ENCODE data around the gene NPTX2. TPM values are rescaled to one million over a fixed set of nuclear protein-coding genes. Genes with fewer than 3 reads are reported as not detected.

Gene NPTX2
- total RNA-seq, 1 experiment from 2014 or later: not detected

DNA sequence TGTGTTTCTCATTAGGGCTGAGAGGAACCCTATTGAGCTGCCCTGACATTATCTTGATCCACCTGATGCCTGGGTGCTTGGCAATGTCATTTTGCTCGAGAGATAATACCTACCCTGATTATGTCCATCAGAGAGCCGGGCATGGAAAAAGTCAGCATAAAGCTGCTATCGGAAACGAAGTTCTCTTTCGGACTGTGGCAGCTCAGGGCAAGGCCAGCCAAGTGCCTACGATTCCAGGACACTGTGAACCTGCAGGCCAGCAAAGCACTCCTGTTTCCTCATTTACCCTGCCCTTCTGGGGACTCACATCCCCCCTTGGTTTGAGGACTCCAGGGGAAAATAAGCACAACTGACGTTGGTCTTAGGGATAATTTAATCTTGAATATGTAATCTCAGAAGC lies 25.2 kb upstream of the NPTX2 start:
- no peak overlapping the region for H3K9ac ChIP-seq (ENCODE audit: low read length)
- ChIA-PET POLR2A (no interaction called here), RAD21 (ENCODE audit: low non-redundant PET in 1 of 2, low total read pairs in 2 of 2, uncharacterized antibody in 2 of 2, unreplicated experiment in 2 of 2) (no interaction called here), CTCF (no interaction called here)
- H3K4me2 ChIP-seq (ENCODE audit: low read length): no peak overlapping the region
- H3K9me3 ChIP-seq (ENCODE audit: control insufficient read depth in 1 of 2, insufficient read depth in 1 of 2, low read depth in 1 of 2, low read length in 2 of 2): no peaks in the 10 kb centered on the region
- H2AFZ ChIP-seq (ENCODE audit: low read depth, low read length, poor library complexity, severe bottlenecking): no peak overlapping the region
- no peak for DNase-seq (ENCODE audit: low read depth, low spot score)
- no TSS peak for BruUV-seq (replicated peaks)
- no peaks in the 10 kb centered on the region for H3K36me3 ChIP-seq (ENCODE audit: control insufficient read depth in 1 of 2, insufficient read depth in 2 of 2, low read length in 2 of 2)
- H3K79me2 ChIP-seq (ENCODE audit: insufficient read depth, low read length): no peaks in the 10 kb centered on the region
- no peaks in the 10 kb centered on the region for H3K4me1 ChIP-seq (ENCODE audit: control insufficient read depth in 1 of 2, insufficient read depth in 2 of 2, low read length in 2 of 2)
- no peak for ATAC-seq
- TF ChIP-seq REST (IDR thresholded peaks at IDR 0.05; ENCODE audit: low read depth) (no peak), CTCF (IDR thresholded peaks at IDR 0.05 in 2 of 3, conservative IDR thresholded peaks at IDR 0.05 in 1 of 3; ENCODE audit: borderline replicate concordance in 1 of 3, insufficient read depth in 1 of 3, low read depth in 2 of 3, low read length in 2 of 3) (no peak), SIN3A (IDR thresholded peaks at IDR 0.05; ENCODE audit: low read depth) (no peak)
- TF ChIP-seq, protein P1, sequence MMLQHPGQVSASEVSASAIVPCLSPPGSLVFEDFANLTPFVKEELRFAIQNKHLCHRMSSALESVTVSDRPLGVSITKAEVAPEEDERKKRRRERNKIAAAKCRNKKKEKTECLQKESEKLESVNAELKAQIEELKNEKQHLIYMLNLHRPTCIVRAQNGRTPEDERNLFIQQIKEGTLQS (IDR thresholded peaks at IDR 0.05): no peak
- no peaks in the 10 kb centered on the region for H4K20me1 ChIP-seq (ENCODE audit: insufficient read depth)
- H3K9me2 ChIP-seq (ENCODE audit: insufficient read depth): no peaks in the 10 kb centered on the region
- intact Hi-C loops (cut with micrococcal nuclease): no loop called here
- no peak overlapping the region for H3K4me3 ChIP-seq (replicated peaks in 1 of 2; ENCODE audit: low read depth in 1 of 2, low read length in 2 of 2)
- no peak overlapping the region for H3K27ac ChIP-seq (ENCODE audit: low read depth, low read length)
- H3K27me3 ChIP-seq (ENCODE audit: insufficient read depth, low read length): peaks cover 9% of the 10 kb centered on the region; the same call in 1 of the 2 replicates

All from HCT116 (cell line).